H9 (cell line): ENCODE measurements around the gene USP37. TPM values are rescaled to one million over a fixed set of nuclear protein-coding genes. Genes with fewer than 3 reads are reported as not detected.

Source experiments
- DNase-seq: peaks from one replicate; pipeline ENCODE4 v3.0.0-alpha.2; 2017
- H2AFZ ChIP-seq: one replicate; pipeline ENCODE4 v1.6.1; 2013; ENCODE audit warnings: mild to moderate bottlenecking, low read length, control low read depth, moderate library complexity
- H2AK5ac ChIP-seq: 2 replicates; pipeline ENCODE4 v1.6.1; 2013; ENCODE audit warnings: low read length, control low read depth, mixed read lengths; ENCODE audit not compliant: insufficient read length
- H2BK120ac ChIP-seq: one replicate; pipeline ENCODE4 v1.6.1; 2013; ENCODE audit warnings: low read depth, mild to moderate bottlenecking, low read length, control low read depth, inconsistent platforms; ENCODE audit not compliant: poor library complexity, severe bottlenecking
- H2BK12ac ChIP-seq: 2 replicates; pipeline ENCODE4 v1.6.1; 2013; ENCODE audit warnings: low read length, control low read depth, mixed read lengths, low read depth; ENCODE audit not compliant: insufficient read length
- H2BK15ac ChIP-seq: 2 replicates; pipeline ENCODE4 v1.6.1; 2013; ENCODE audit warnings: low read depth, low read length, control low read depth
- H2BK20ac ChIP-seq: one replicate; pipeline ENCODE4 v1.6.1; 2013; ENCODE audit warnings: low read depth, mild to moderate bottlenecking, low read length, control low read depth, inconsistent platforms; ENCODE audit not compliant: poor library complexity, severe bottlenecking
- H2BK5ac ChIP-seq: 2 replicates; pipeline ENCODE4 v1.6.1; 2013; ENCODE audit warnings: low read length, control low read depth, mixed read lengths; ENCODE audit not compliant: insufficient read length
- H3K14ac ChIP-seq: 2 replicates; pipeline ENCODE4 v1.6.1; 2013; ENCODE audit warnings: low read length, control low read depth; ENCODE audit not compliant: insufficient read depth
- H3K18ac ChIP-seq: 2 replicates; pipeline ENCODE4 v1.6.1; 2013; ENCODE audit warnings: low read depth, mild to moderate bottlenecking, mixed read lengths, low read length, control low read depth; ENCODE audit not compliant: insufficient read length
- H3K23ac ChIP-seq: 2 replicates; pipeline ENCODE4 v1.6.1; 2013; ENCODE audit warnings: low read length, control low read depth, mixed read lengths, low read depth; ENCODE audit not compliant: insufficient read length
- H3K23me2 ChIP-seq: 2 replicates; pipeline ENCODE4 v1.6.1; 2013; ENCODE audit warnings: low read depth, mild to moderate bottlenecking, mixed read lengths, low read length, control low read depth; ENCODE audit not compliant: insufficient read length, poor library complexity, severe bottlenecking
- H3K27ac ChIP-seq: 2 replicates; pipeline ENCODE4 v1.5.1; 2013; ENCODE audit warnings: low read length, control low read depth, mixed read lengths, low read depth; ENCODE audit not compliant: insufficient read length
- H3K27me3 ChIP-seq: 2 replicates; pipeline ENCODE4 v1.6.1; 2013; ENCODE audit warnings: low read length, control low read depth, inconsistent platforms; ENCODE audit not compliant: insufficient read depth
- H3K4ac ChIP-seq: 2 replicates; pipeline ENCODE4 v1.6.1; 2013; ENCODE audit warnings: low read depth, mild to moderate bottlenecking, control low read depth, inconsistent platforms, low read length, moderate library complexity
- H3K4me1 ChIP-seq: 2 replicates; pipeline ENCODE4 v1.6.1; 2013; ENCODE audit warnings: low read length, control low read depth, inconsistent platforms; ENCODE audit not compliant: insufficient read depth
- H3K4me2 ChIP-seq: 2 replicates; pipeline ENCODE4 v1.6.1; 2013; ENCODE audit warnings: low read length, control low read depth, mixed read lengths; ENCODE audit not compliant: insufficient read length, insufficient read depth
- H3K56ac ChIP-seq: 2 replicates; pipeline ENCODE4 v1.6.1; 2013; ENCODE audit warnings: low read depth, mild to moderate bottlenecking, mixed read lengths, low read length, control low read depth; ENCODE audit not compliant: insufficient read length
- H3K79me1 ChIP-seq: 2 replicates; pipeline ENCODE4 v1.6.1; 2013; ENCODE audit warnings: low read depth, mild to moderate bottlenecking, moderate library complexity, low read length, control low read depth, inconsistent platforms; ENCODE audit not compliant: insufficient read depth, poor library complexity, severe bottlenecking
- H3K79me2 ChIP-seq: 2 replicates; pipeline ENCODE4 v1.6.1; 2013; ENCODE audit warnings: low read length, control low read depth, inconsistent platforms; ENCODE audit not compliant: insufficient read depth
- H3K9ac ChIP-seq: 2 replicates; pipeline ENCODE4 v1.6.1; 2013; ENCODE audit warnings: low read length, control low read depth, mixed read lengths; ENCODE audit not compliant: insufficient read length; ENCODE audit errors: extremely low read depth
- H3K9me3 ChIP-seq: one replicate; pipeline ENCODE4 v1.6.1; 2013; ENCODE audit warnings: low read depth, low read length, inconsistent platforms; ENCODE audit not compliant: control insufficient read depth
- H3T11ph ChIP-seq: one replicate; pipeline ENCODE4 v1.6.1; 2013; ENCODE audit warnings: mild to moderate bottlenecking, low read length, control low read depth, inconsistent platforms
- H4K20me1 ChIP-seq: one replicate; pipeline ENCODE4 v1.6.1; 2013; ENCODE audit not compliant: control insufficient read depth, insufficient read length, insufficient read depth
- H4K5ac ChIP-seq: 2 replicates; pipeline ENCODE4 v1.6.1; 2013; ENCODE audit warnings: low read depth, mild to moderate bottlenecking, mixed read lengths, low read length, control low read depth; ENCODE audit not compliant: insufficient read length
- H4K8ac ChIP-seq: replicated peaks from 2 replicates; pipeline ENCODE4 v1.6.1; 2013; ENCODE audit warnings: low read length, control low read depth, mixed read lengths, low read depth; ENCODE audit not compliant: insufficient read length
- H4K91ac ChIP-seq: 2 replicates; pipeline ENCODE4 v1.6.1; 2013; ENCODE audit warnings: low read depth, mild to moderate bottlenecking, moderate library complexity, mixed read lengths, low read length, control low read depth; ENCODE audit not compliant: insufficient read length
- H3K27ac Mint-ChIP-seq, 3 experiments: 2 replicates in 2 of 3; 3 replicates in 1 of 3; pipeline ENCODE4 v1.8.0; 2020 to 2021; ENCODE audit warnings: mixed read lengths in 3 of 3, mild to moderate bottlenecking in 1 of 3, moderate library complexity in 1 of 3
- H3K27me3 Mint-ChIP-seq: 2 replicates; pipeline ENCODE4 v1.8.0; 2021; ENCODE audit warnings: low read depth, mild to moderate bottlenecking, moderate library complexity, mixed read lengths
- H3K36me3 Mint-ChIP-seq, 3 experiments: 2 replicates in 2 of 3; 3 replicates in 1 of 3; pipeline ENCODE4 v1.8.0; 2020 to 2021; ENCODE audit warnings: low read depth in 3 of 3, mixed read lengths in 3 of 3; ENCODE audit not compliant: insufficient read depth in 1 of 3
- H3K4me1 Mint-ChIP-seq, 2 experiments: 2 replicates each; pipeline ENCODE4 v1.8.0; 2020; ENCODE audit warnings: mixed read lengths in 2 of 2
- H3K4me3 Mint-ChIP-seq, 2 experiments: 2 replicates in 1 of 2; 3 replicates in 1 of 2; pipeline ENCODE4 v1.8.0; 2020 to 2021; ENCODE audit warnings: mild to moderate bottlenecking in 2 of 2, mixed read lengths in 2 of 2, moderate library complexity in 1 of 2
- H3K9me3 Mint-ChIP-seq, 2 experiments: 2 replicates in 1 of 2; 3 replicates in 1 of 2; pipeline ENCODE4 v1.8.0; 2020; ENCODE audit warnings: mild to moderate bottlenecking in 2 of 2, mixed read lengths in 2 of 2, moderate library complexity in 1 of 2
- WGBS: extraction: QIAGEN DNeasy Blood & Tissue Kit; methylation state at CpG from one replicate; pipeline ENCODE4 v1.1.7; 2013; ENCODE audit warnings: missing lambda C conversion rate, low lambda C conversion rate, mixed read lengths; ENCODE audit not compliant: insufficient read length; ENCODE audit errors: extremely low coverage; 5-methylcytosine and 5-hydroxymethylcytosine counted together
- total RNA-seq: library from RNA; stranded (reverse); gene quantifications from 2 replicates; pipeline ENCODE4 v1.2.1, GENCODE V29; 2021
- TF ChIP-seq, protein P1 (sequence below): fragments of 200-600 bp; sonication (generic); conservative IDR thresholded peaks from 3 replicates; pipeline ENCODE4 v1.8.0; 2021; ENCODE audit warnings: antibody characterized with exemption, mild to moderate bottlenecking

USP37 gene
- total RNA-seq, 1 experiment from 2014 or later: 34.9 TPM

DNA sequence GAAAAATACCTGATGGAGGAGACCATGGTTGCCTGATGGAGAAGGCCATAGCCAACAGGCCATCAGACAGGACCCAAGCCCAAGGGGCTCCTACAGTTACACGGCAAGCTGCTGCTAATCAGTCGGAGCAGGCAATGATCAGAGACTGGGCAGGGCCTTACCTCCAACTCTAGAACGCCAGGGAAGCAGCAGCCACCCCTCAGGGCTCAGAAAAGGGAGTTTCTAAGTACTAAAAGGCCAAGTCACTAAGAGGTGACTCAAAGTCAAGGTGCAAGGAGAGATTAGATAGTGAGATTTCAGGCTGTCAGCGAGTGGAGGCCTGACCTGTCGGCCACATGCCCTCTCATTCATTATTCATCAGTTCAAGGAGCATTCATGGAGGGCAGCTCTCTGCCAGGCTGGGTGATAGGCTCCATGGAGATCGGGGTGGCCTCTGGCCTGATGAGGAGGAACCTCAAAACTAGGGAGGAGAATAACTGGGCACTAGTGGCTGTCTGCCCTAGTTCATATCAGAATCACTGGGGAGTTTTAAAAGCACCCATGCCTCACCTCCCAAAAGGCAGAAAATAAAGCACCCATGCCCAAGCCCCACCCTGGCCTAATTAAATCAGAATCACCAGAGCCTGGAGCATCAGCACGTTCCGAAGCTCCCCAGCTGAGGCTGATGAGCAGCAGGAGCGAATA, 145.6 kb downstream of the USP37 start:
- Histone ChIP-seq H2BK5ac (no peak overlapping the region), H2BK120ac (no peak overlapping the region), H3K27ac (no peak overlapping the region), H4K20me1 (no peaks in the 10 kb centered on the region), H3K23ac (no peak overlapping the region), H3K18ac (no peak overlapping the region), H4K91ac (no peak overlapping the region), H3K4me2 (no peak overlapping the region), H3K27me3 (no peaks in the 10 kb centered on the region), H3K9me3 (no peaks in the 10 kb centered on the region), H2BK20ac (no peak overlapping the region), H3K79me1 (no peaks in the 10 kb centered on the region), H3T11ph (no peak overlapping the region), H3K23me2 (no peaks in the 10 kb centered on the region), H3K4ac (no peak overlapping the region), H2AFZ (no peak overlapping the region), H3K4me1 (no peaks in the 10 kb centered on the region), H3K9ac (no peak overlapping the region), H2BK12ac (no peak overlapping the region), H2AK5ac (no peak overlapping the region), H3K56ac (no peak overlapping the region), H3K14ac (no peak overlapping the region), H4K5ac (no peak overlapping the region), H4K8ac (no peak overlapping the region), H3K79me2 (no peaks in the 10 kb centered on the region), H2BK15ac (no peak overlapping the region)
- no peaks in the 10 kb centered on the region for H3K36me3 Mint-ChIP-seq
- H3K4me3 Mint-ChIP-seq: no peak overlapping the region
- no CpG with 5 or more reads among the region's 9 CpGs for WGBS
- peaks cover 6 to 10% of the 10 kb centered on the region in 2 experiments for H3K4me1 Mint-ChIP-seq
- no peak for DNase-seq
- TF ChIP-seq, protein P1, sequence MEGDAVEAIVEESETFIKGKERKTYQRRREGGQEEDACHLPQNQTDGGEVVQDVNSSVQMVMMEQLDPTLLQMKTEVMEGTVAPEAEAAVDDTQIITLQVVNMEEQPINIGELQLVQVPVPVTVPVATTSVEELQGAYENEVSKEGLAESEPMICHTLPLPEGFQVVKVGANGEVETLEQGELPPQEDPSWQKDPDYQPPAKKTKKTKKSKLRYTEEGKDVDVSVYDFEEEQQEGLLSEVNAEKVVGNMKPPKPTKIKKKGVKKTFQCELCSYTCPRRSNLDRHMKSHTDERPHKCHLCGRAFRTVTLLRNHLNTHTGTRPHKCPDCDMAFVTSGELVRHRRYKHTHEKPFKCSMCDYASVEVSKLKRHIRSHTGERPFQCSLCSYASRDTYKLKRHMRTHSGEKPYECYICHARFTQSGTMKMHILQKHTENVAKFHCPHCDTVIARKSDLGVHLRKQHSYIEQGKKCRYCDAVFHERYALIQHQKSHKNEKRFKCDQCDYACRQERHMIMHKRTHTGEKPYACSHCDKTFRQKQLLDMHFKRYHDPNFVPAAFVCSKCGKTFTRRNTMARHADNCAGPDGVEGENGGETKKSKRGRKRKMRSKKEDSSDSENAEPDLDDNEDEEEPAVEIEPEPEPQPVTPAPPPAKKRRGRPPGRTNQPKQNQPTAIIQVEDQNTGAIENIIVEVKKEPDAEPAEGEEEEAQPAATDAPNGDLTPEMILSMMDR: no peak
- no peaks in the 10 kb centered on the region for H3K9me3 Mint-ChIP-seq
- no peak overlapping the region for H3K27ac Mint-ChIP-seq
- H3K27me3 Mint-ChIP-seq: no peaks in the 10 kb centered on the region; the same call in 1 of the 2 replicates
